Measurements from ENCODE around the gene POC1A. TPM values are rescaled to one million over a fixed set of nuclear protein-coding genes. Genes with fewer than 3 reads are reported as not detected.

Gene POC1A
- total and polyA plus RNA-seq, 2 donors (not counting 1 experiment from before 2014, with no cell fraction given) = 1.7 to 2.8 TPM

GRCh38 chr3:52041118-52041731, 113.0 kb downstream of the POC1A start:
- TF ChIP-seq, protein P1, sequence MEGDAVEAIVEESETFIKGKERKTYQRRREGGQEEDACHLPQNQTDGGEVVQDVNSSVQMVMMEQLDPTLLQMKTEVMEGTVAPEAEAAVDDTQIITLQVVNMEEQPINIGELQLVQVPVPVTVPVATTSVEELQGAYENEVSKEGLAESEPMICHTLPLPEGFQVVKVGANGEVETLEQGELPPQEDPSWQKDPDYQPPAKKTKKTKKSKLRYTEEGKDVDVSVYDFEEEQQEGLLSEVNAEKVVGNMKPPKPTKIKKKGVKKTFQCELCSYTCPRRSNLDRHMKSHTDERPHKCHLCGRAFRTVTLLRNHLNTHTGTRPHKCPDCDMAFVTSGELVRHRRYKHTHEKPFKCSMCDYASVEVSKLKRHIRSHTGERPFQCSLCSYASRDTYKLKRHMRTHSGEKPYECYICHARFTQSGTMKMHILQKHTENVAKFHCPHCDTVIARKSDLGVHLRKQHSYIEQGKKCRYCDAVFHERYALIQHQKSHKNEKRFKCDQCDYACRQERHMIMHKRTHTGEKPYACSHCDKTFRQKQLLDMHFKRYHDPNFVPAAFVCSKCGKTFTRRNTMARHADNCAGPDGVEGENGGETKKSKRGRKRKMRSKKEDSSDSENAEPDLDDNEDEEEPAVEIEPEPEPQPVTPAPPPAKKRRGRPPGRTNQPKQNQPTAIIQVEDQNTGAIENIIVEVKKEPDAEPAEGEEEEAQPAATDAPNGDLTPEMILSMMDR (IDR thresholded peaks at IDR 0.05) = no peak
- TF ChIP-seq EZH2 (IDR thresholded peaks at IDR 0.05; ENCODE audit: borderline replicate concordance, insufficient read depth, low read depth, low read length, poor library complexity, severe bottlenecking) = no peak
- H3K27ac Mint-ChIP-seq = no peak overlapping the region
- Histone ChIP-seq H3K4me1 (ENCODE audit: control insufficient read depth in 2 of 2, insufficient read depth in 2 of 2, low read length in 2 of 2) (peaks cover 0 to 4% of the 10 kb centered on the region in 2 donors), H3K27me3 (replicated peaks in 1 of 4; ENCODE audit: control extremely low read depth in 1 of 4, control insufficient read depth in 3 of 4, insufficient read depth in 4 of 4, low read length in 3 of 4) (peaks cover 0 to 5% (median 3%) of the 10 kb centered on the region in 4 experiments), H3K27ac (ENCODE audit: low read length in 2 of 2) (no peak overlapping the region), H4K20me1 (ENCODE audit: control insufficient read depth, insufficient read depth, low read length, poor library complexity, severe bottlenecking) (no peaks in the 10 kb centered on the region), H3K4me3 (ENCODE audit: control extremely low read depth in 1 of 5, extremely low read depth in 1 of 5, insufficient read depth in 1 of 5, low read depth in 2 of 5, low read length in 4 of 5) (no peak overlapping the region), H3K36me3 (replicated peaks in 1 of 2; ENCODE audit: control extremely low read depth in 1 of 2, control insufficient read depth in 1 of 2, extremely low read depth in 1 of 2, insufficient read depth in 2 of 2, low read length in 1 of 2) (no peaks in the 10 kb centered on the region), H3K9ac (ENCODE audit: low read length) (no peak overlapping the region), H3K4me2 (replicated peaks; ENCODE audit: low read depth, low read length, poor library complexity, severe bottlenecking) (no peak overlapping the region), H3K79me2 (ENCODE audit: control insufficient read depth, insufficient read depth, low read length) (no peaks in the 10 kb centered on the region), H2AFZ (ENCODE audit: insufficient read depth, low read depth, low read length, poor library complexity, severe bottlenecking) (no peak overlapping the region), H3K9me3 (ENCODE audit: control extremely low read depth in 1 of 3, control insufficient read depth in 2 of 3, insufficient read depth in 1 of 3, low read length in 2 of 3) (no peaks in the 10 kb centered on the region)
- no peak for ATAC-seq (ENCODE audit: low read depth)
- peaks cover 3% of the 10 kb centered on the region for H3K27me3 Mint-ChIP-seq
- CTCF ChIA-PET = no interaction called here
- intact Hi-C loops (cut with micrococcal nuclease) = no loop called here
- 89% methylated on average over 7 of the region's 10 CpGs for WGBS (ENCODE audit: insufficient coverage)
- no peak overlapping the region for H3K4me3 Mint-ChIP-seq
- POLR2A ChIA-PET = no interaction called here
- peaks cover 1% of the 10 kb centered on the region for H3K4me1 Mint-ChIP-seq
- no peak for DNase-seq
- no peaks in the 10 kb centered on the region for H3K9me3 Mint-ChIP-seq (ENCODE audit: insufficient read depth)

DNA sequence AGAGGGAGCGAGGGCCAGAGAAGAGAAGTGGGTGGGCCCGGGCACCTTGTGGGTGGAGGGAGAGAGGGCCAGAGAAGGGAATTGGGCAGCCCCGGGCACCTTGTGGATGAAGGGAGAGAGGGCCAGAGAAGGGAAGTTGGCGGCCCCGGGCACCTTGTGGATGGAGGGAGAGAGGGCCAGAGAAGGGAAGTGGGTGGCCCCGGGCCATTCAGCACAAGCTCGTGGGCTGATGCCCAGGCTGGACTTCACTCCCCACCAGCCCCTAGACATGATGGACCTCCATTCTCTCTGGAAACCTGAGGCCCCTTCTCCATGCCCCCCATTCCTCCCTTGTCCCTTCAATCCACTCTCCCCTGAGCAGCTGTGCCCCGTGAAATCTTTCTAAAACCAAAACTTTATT, 113.6 kb downstream of the POC1A start:
- Histone ChIP-seq H2AFZ (ENCODE audit: insufficient read depth, low read depth, low read length, poor library complexity, severe bottlenecking) (no peak overlapping the region), H3K4me3 (ENCODE audit: control extremely low read depth in 1 of 5, extremely low read depth in 1 of 5, insufficient read depth in 1 of 5, low read depth in 2 of 5, low read length in 4 of 5) (no peak overlapping the region), H3K9ac (ENCODE audit: low read length) (no peak overlapping the region), H3K79me2 (ENCODE audit: control insufficient read depth, insufficient read depth, low read length) (no peaks in the 10 kb centered on the region), H3K4me2 (replicated peaks; ENCODE audit: low read depth, low read length, poor library complexity, severe bottlenecking) (no peak overlapping the region), H3K27me3 (replicated peaks in 1 of 4; ENCODE audit: control extremely low read depth in 1 of 4, control insufficient read depth in 3 of 4, insufficient read depth in 4 of 4, low read length in 3 of 4) (peaks cover 0 to 5% (median 3%) of the 10 kb centered on the region in 4 experiments), H4K20me1 (ENCODE audit: control insufficient read depth, insufficient read depth, low read length, poor library complexity, severe bottlenecking) (no peaks in the 10 kb centered on the region), H3K4me1 (ENCODE audit: control insufficient read depth in 2 of 2, insufficient read depth in 2 of 2, low read length in 2 of 2) (peaks cover 0 to 10% of the 10 kb centered on the region in 2 donors), H3K9me3 (ENCODE audit: control extremely low read depth in 1 of 3, control insufficient read depth in 2 of 3, insufficient read depth in 1 of 3, low read length in 2 of 3) (no peaks in the 10 kb centered on the region), H3K27ac (ENCODE audit: low read length in 2 of 2) (no peak overlapping the region), H3K36me3 (replicated peaks in 1 of 2; ENCODE audit: control extremely low read depth in 1 of 2, control insufficient read depth in 1 of 2, extremely low read depth in 1 of 2, insufficient read depth in 2 of 2, low read length in 1 of 2) (no peaks in the 10 kb centered on the region)
- 91% methylated on average over 6 of the region's 8 CpGs for WGBS (ENCODE audit: insufficient coverage)
- H3K27me3 Mint-ChIP-seq = peaks cover 3% of the 10 kb centered on the region
- H3K4me3 Mint-ChIP-seq = no peak overlapping the region
- CTCF ChIA-PET = no interaction called here
- POLR2A ChIA-PET = no interaction called here
- TF ChIP-seq, protein P1 (IDR thresholded peaks at IDR 0.05) = no peak
- no peak for TF ChIP-seq EZH2 (IDR thresholded peaks at IDR 0.05; ENCODE audit: borderline replicate concordance, insufficient read depth, low read depth, low read length, poor library complexity, severe bottlenecking)
- no peaks in the 10 kb centered on the region for H3K9me3 Mint-ChIP-seq (ENCODE audit: insufficient read depth)
- no peak overlapping the region for H3K27ac Mint-ChIP-seq
- H3K4me1 Mint-ChIP-seq = peaks cover 5% of the 10 kb centered on the region
- DNase-seq (no peak), ATAC-seq (ENCODE audit: low read depth) (no peak)
- intact Hi-C loops (cut with micrococcal nuclease) = no loop called here
